GM23248 (cell line): ENCODE data around the gene STRADA.

ENCODE experiments used
- EZH2 ChIP-seq: fragments of 200-600 bp; sonication (generic); IDR thresholded peaks from 2 replicates; pipeline ENCODE4 v1.6.1; 2018; ENCODE audit warnings: antibody characterized with exemption, mild to moderate bottlenecking; ENCODE audit not compliant: insufficient read depth, poor library complexity, severe bottlenecking
- EZH2phosphoT487 ChIP-seq: fragments of 200-600 bp; sonication (generic); IDR thresholded peaks from 2 replicates; pipeline ENCODE4 v1.6.1; 2018; ENCODE audit warnings: antibody characterized with exemption, moderate library complexity, mild to moderate bottlenecking, low read depth; ENCODE audit not compliant: insufficient read depth

GRCh38 chr17:63659850-63660249 is 81.7 kb downstream of the STRADA start:
- TF ChIP-seq EZH2: no peak
- no peak for TF ChIP-seq EZH2phosphoT487
